Upper lobe of left lung (tissue), 4 donors: Measurements from ENCODE around the gene CD300LB.

Source experiments
- EP300 ChIP-seq, 4 donors: sonication (generic); formaldehyde crosslinking; IDR thresholded peaks; one replicate each; pipeline ENCODE4 v1.5.1; 2017; ENCODE audit warnings: antibody characterized with exemption in 4 of 4, control low read depth in 2 of 4
- POLR2A ChIP-seq, 4 donors: fragments of 450-650 bp; IDR thresholded peaks; one replicate each; pipeline ENCODE4 v1.5.1; 2016 to 2017; ENCODE audit warnings: antibody characterized with exemption in 4 of 4, mild to moderate bottlenecking in 2 of 4
- POLR2AphosphoS5 ChIP-seq, 2 donors: sonication (generic); formaldehyde crosslinking; IDR thresholded peaks; one replicate each; pipeline ENCODE4 v1.5.1; 2017; ENCODE audit warnings: antibody characterized with exemption in 2 of 2
- TF ChIP-seq, protein P1 (sequence below), 6 experiments: fragments of 450-650 bp in 4 of 6; fragments of 200-600 bp in 2 of 6; sonication (generic) in 2 of 6; IDR thresholded peaks; one replicate each; pipeline ENCODE4 v1.5.1; 2016 to 2019; ENCODE audit warnings: antibody characterized with exemption in 6 of 6

DNA sequence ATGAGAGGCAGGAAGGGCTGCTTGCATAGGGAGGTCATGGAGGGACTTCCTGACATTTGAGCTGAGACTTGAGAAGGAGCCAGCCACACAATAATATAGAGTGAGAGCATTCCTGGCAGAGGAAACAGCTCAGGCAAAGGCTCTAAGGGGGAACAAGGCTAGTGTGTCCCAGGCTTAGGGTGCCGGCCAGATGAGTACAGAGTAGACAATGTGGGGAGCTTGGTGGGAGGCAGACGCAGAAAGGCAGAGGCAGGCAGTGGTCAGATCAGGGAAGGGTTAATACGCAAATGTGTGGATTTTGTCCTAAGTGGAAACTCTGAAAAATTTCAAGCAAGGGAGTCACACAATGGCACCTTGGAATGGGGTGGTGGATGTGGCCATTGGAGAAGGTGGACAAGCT, 31.3 kb downstream of the CD300LB start:
- TF ChIP-seq, protein P1, sequence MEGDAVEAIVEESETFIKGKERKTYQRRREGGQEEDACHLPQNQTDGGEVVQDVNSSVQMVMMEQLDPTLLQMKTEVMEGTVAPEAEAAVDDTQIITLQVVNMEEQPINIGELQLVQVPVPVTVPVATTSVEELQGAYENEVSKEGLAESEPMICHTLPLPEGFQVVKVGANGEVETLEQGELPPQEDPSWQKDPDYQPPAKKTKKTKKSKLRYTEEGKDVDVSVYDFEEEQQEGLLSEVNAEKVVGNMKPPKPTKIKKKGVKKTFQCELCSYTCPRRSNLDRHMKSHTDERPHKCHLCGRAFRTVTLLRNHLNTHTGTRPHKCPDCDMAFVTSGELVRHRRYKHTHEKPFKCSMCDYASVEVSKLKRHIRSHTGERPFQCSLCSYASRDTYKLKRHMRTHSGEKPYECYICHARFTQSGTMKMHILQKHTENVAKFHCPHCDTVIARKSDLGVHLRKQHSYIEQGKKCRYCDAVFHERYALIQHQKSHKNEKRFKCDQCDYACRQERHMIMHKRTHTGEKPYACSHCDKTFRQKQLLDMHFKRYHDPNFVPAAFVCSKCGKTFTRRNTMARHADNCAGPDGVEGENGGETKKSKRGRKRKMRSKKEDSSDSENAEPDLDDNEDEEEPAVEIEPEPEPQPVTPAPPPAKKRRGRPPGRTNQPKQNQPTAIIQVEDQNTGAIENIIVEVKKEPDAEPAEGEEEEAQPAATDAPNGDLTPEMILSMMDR (IDR thresholded peaks at IDR 0.05) = no peak
- TF ChIP-seq POLR2A (IDR thresholded peaks at IDR 0.05) (no peak), EP300 (IDR thresholded peaks at IDR 0.05) (no peak), POLR2AphosphoS5 (IDR thresholded peaks at IDR 0.05) (no peak)
